GM18868 (cell line): ENCODE results near the gene TTC6.

Experiments
- ATAC-seq: cut with Tn5 transposase; IDR thresholded peaks from one replicate; pipeline ENCODE4 v1.9.1; 2021; ENCODE audit warnings: mild to moderate bottlenecking, moderate library complexity; ENCODE audit not compliant: unreplicated experiment

TTC6 gene

DNA sequence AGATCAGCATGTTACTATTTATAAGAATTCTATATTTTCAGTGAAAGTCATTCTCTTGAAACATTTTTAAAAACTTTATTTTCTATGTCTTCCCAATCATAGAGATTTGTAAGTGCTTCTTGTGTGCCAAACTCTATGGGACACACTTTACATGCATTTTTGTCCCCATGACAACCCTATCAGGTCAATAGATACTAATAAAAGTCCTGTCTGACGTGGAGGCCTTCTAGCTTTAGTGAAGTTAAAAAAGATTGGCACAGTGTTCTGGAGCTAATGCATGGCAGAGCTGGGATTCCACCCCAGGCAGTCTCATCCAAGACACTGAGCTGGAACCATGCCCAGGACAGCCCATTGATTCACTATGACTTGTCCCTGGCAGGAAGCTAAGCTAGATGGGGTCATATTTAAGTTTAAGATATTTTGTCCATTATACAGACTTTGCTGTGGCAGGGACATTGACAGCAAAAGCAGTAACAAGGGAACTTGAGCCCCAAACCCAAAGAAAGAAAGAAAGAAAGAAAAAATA, 28.1 kb downstream of the TTC6 start:
- no peak for ATAC-seq

DNA sequence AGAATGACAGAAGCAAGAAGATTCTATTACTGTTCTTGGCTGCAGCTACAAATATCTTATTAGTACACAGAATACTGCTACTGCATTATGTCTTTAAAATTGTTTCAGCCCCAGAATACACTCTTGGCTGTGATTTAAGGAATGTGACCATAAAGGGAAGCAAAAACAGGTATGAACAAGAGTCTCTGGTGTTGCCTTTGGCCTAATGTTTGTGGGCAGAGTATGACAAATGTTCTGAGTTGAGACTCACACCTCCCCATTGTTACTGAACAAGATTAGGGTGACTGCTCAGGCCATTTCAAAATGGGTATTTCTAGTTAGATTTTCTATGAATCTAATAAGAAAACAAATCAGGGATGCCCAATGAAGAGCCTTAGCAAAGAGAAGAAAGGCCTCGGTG, 28.5 kb downstream of the TTC6 start:
- ATAC-seq = no peak

DNA sequence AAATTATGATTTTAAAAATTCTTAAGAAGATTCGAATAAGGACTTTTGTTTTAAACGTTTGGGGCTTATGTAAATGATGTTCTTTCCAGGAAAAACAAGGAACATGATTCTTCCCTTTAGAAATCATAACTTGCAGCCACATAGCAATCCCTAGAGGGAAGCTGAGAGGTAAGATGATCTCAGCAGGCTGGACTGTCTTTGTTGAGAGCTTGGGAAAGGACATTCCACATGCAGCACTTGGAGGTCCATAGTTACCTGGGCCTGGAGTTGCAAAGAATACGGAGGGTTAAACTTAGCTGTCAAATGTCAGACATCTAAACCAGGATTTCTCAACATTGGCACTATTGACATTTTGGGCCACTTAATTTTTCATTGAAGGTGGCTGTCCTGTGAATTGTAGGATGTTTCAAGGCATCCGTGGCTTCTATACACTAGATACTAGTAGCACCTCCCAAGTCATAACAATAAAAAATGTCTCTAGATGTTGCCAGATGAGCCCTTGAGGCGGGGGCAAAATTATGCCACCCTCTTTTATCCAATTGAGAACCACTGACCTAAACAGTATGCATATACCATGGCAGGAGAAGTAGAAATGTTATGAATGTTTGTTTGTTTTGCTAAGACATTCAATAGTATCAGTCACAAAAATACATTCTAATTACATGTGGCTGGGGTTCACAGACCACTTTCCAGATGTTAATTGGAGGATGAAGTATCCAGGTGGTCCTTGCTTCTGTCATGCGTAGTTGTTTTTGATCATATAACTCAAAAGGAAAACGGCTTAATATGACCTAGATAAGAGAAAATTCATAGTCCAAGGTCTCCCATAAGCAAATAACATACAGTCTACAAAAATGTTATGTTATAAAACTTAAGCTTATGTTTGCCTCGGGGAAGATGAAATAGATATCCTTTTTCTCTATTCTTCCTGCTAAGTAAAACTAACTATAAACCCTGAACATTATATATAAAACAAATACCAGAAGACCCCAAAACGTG, 30.5 kb downstream of the TTC6 start:
- no peak for ATAC-seq

DNA sequence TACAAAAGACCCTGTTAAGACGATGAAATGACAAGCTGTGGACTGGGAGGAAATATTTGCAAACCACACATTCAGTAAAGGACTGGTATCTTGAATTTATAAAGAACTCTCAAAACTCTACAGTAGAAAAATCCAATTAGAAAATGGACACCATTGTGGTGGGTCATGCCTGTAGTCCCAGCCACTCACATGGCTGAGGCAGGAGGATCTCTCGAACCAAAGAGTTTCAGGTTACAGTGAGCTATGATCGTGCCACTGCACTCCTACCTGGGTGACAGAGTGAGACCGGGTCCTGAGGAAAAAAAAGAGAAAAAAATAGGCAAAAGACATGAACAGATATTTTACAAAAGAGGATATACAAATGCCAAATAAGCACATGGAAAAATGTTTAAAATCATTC, 41.9 kb downstream of the TTC6 start:
- ATAC-seq = no peak

DNA sequence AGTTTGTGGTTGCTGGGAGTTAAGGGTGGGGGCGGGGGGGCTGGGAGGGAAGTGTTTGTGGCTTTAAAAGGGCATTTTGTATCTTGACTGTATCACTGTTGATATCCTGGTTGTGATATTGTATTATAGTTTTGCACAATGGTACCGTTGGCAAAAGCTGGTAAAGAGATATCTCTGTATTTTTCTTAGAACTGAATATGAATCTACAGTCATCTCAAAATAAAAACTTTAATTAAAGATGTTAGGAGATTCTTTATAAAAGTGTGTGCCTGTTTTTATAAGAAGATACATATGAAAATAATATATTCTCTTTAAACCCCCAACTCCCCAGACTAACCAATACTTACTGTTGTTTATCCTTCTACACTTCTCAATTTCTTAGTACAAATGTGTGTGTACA, 43.2 kb downstream of the TTC6 start:
- ATAC-seq = no peak

DNA sequence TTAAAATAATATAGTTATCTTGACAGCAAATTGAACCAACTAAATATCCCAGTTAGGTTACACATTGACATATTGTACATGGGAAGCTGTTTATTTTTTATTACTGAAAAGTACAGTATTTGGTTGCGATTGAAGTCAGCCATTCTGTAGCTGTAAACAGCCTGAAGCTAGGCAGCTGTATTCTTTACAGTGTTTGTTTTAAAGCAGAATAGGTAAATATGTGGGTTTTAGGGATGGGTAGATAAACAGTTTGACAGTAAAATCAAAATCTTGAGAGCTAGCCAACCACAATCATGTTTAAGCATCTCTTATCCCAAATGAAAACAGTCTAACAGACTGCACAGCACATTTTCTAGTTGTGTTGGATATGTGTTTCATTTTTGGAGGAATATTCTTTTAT, 45.7 kb downstream of the TTC6 start:
- no peak for ATAC-seq

DNA sequence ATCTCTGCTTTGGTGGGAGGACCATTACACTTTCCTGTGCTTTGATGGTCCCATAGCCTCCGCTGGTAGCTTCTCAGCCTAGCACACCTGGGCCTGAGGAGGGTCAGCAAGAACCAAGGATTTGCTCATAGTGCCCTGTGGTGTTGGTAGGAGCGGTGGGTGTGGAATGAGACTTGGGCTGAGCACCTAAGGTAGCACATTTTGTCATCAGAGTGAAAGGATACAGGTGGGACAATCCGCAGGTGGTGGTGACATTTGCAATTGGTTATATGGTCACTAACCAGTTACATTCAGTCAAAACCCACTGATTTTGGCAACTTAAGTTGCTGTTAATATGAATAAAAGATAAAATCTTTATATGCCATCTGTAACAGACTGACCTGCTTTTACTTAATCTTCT, 46.7 kb downstream of the TTC6 start:
- ATAC-seq = no peak

DNA sequence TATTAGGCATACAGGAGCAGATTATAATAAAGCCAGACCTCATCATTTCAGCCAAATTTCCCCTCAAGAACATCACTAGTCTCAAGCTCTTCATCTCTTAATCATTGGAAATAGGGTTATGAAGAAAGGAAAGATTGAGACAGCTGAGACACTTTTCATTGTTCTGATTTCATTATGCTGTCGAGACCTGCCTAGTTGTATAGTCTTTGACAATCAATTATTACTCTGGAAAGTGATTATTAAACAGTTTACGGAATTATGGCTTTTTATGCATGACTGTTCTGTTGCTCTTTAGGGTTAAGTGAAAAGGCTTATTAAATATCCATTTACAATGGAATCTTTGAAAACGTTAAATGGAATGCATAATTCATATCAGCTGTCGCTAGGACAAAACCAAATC, 48.3 kb downstream of the TTC6 start:
- ATAC-seq = no peak
